H1 (cell line): ENCODE measurements around the gene HSPD1. TPM values are rescaled to one million over a fixed set of nuclear protein-coding genes. Genes with fewer than 3 reads are reported as not detected.

Experiments
- CTCF ChIA-PET: fragments of 300-600 bp; sonication (Branson Sonifier 250); formaldehyde crosslinking; loops from one replicate; lab custom pipeline; 2021; ENCODE audit not compliant: partially characterized antibody; lab: Charles Lee
- POLR2A ChIA-PET: fragments of 300-600 bp; sonication (Branson Sonifier 250); formaldehyde crosslinking; loops from one replicate; lab custom pipeline; 2021; ENCODE audit warnings: inconsistent platforms; ENCODE audit not compliant: partially characterized antibody; lab: Charles Lee
- DNase-seq, 2 experiments: peaks; one replicate each; pipeline versions ENCODE4 v3.0.0 to v3.0.0-alpha.2; 2010 to 2022; ENCODE audit warnings: low spot score in 2 of 2, low read depth in 1 of 2, mixed read lengths in 1 of 2
- FAIRE-seq: peaks from 2 replicates; lab custom pipeline; 2011; peaks lifted over from hg19 to GRCh38; lab: Jason Lieb, UNC
- H2AFZ ChIP-seq: 2 replicates; pipeline ENCODE4 v1.8.1; 2012; ENCODE audit warnings: low read length, inconsistent platforms
- H2AK5ac ChIP-seq: 2 replicates; pipeline ENCODE4 v1.6.1; 2013; ENCODE audit warnings: low read depth, low read length
- H2BK120ac ChIP-seq: replicated peaks from 2 replicates; pipeline ENCODE3; 2013; ENCODE audit warnings: low read depth, low read length, inconsistent platforms
- H2BK12ac ChIP-seq: 2 replicates; pipeline ENCODE4 v1.6.1; 2013; ENCODE audit warnings: low read depth, low read length
- H2BK15ac ChIP-seq: 2 replicates; pipeline ENCODE4 v1.6.1; 2013; ENCODE audit warnings: low read length
- H2BK20ac ChIP-seq: 2 replicates; pipeline ENCODE4 v1.6.1; 2013; ENCODE audit warnings: low read length
- H2BK5ac ChIP-seq: 2 replicates; pipeline ENCODE4 v1.6.1; 2013; ENCODE audit warnings: low read depth, low read length
- H3K14ac ChIP-seq: 2 replicates; pipeline ENCODE4 v1.6.1; 2013; ENCODE audit warnings: inconsistent platforms; ENCODE audit not compliant: insufficient read length
- H3K18ac ChIP-seq: 2 replicates; pipeline ENCODE4 v1.6.1; 2013; ENCODE audit warnings: low read length; ENCODE audit errors: extremely low read depth
- H3K23ac ChIP-seq: 2 replicates; pipeline ENCODE4 v1.6.1; 2013; ENCODE audit warnings: inconsistent platforms; ENCODE audit not compliant: insufficient read length
- H3K23me2 ChIP-seq: 2 replicates; pipeline ENCODE4 v1.6.1; 2013; ENCODE audit warnings: low read depth, low read length
- H3K27ac ChIP-seq: 2 replicates; pipeline ENCODE4 v1.6.1; 2011; ENCODE audit warnings: low read depth, low read length, inconsistent platforms
- H3K27me3 ChIP-seq, 4 experiments: replicated peaks in 1 of 4; 1 replicate in 1 of 4; 2 replicates in 3 of 4; pipeline versions ENCODE4 v1.6.1 to v1.8.1; 2011 to 2013; ENCODE audit warnings: low read length in 3 of 4, mild to moderate bottlenecking in 3 of 4, inconsistent platforms in 2 of 4, mixed read lengths in 2 of 4, moderate library complexity in 1 of 4; ENCODE audit not compliant: control insufficient read depth in 3 of 4, insufficient read depth in 3 of 4; ENCODE audit errors: extremely low read depth in 1 of 4
- H3K36me3 ChIP-seq, 4 experiments: 2 replicates each; pipeline versions ENCODE4 v1.6.1 to v1.8.1; 2011 to 2013; ENCODE audit warnings: mild to moderate bottlenecking in 4 of 4, low read length in 3 of 4, moderate library complexity in 2 of 4, control low read depth in 1 of 4, inconsistent platforms in 1 of 4; ENCODE audit not compliant: insufficient read depth in 4 of 4, control insufficient read depth in 2 of 4
- H3K4ac ChIP-seq: replicated peaks from 2 replicates; pipeline ENCODE3; 2013; ENCODE audit warnings: low read length, low read depth, mixed read lengths, inconsistent platforms; ENCODE audit not compliant: insufficient read length
- H3K4me1 ChIP-seq, 4 experiments: replicated peaks in 1 of 4; 1 replicate in 1 of 4; 2 replicates in 3 of 4; pipeline versions ENCODE4 v1.6.1 to v1.8.1; 2011 to 2013; ENCODE audit warnings: low read length in 3 of 4, inconsistent platforms in 2 of 4, mixed read lengths in 1 of 4; ENCODE audit not compliant: insufficient read depth in 4 of 4, control insufficient read depth in 3 of 4
- H3K4me2 ChIP-seq, 2 experiments: 2 replicates each; pipeline versions ENCODE4 v1.6.1 to v1.8.1; 2011 to 2013; ENCODE audit warnings: low read depth in 2 of 2, low read length in 2 of 2, control low read depth in 1 of 2, inconsistent platforms in 1 of 2, mild to moderate bottlenecking in 1 of 2; ENCODE audit not compliant: insufficient read depth in 1 of 2
- H3K4me3 ChIP-seq, 4 experiments: fragments of 200-600, 300-600 bp in 1 of 4; sonication (generic), shearing (Covaris generic), sonication (Bioruptor Twin) in 1 of 4; 2 replicates each; pipeline versions ENCODE4 v1.5.1 to v1.8.1; 2011 to 2016; ENCODE audit warnings: low read length in 4 of 4, low read depth in 3 of 4, control low read depth in 2 of 4, inconsistent platforms in 2 of 4, mild to moderate bottlenecking in 2 of 4, mixed read lengths in 1 of 4, moderate library complexity in 1 of 4; ENCODE audit not compliant: insufficient read depth in 2 of 4; ENCODE audit errors: extremely low read depth in 1 of 4
- H3K56ac ChIP-seq: replicated peaks from 2 replicates; pipeline ENCODE3; 2013; ENCODE audit warnings: low read depth, mild to moderate bottlenecking, mixed read lengths, low read length, inconsistent platforms; ENCODE audit not compliant: insufficient read length
- H3K79me1 ChIP-seq: 2 replicates; pipeline ENCODE4 v1.6.1; 2013; ENCODE audit warnings: low read depth, low read length, control low read depth
- H3K79me2 ChIP-seq, 2 experiments: 2 replicates each; pipeline versions ENCODE4 v1.6.1 to v1.8.1; 2012 to 2013; ENCODE audit warnings: low read length in 2 of 2, mild to moderate bottlenecking in 2 of 2, inconsistent platforms in 1 of 2; ENCODE audit not compliant: insufficient read depth in 2 of 2, control insufficient read depth in 1 of 2
- H3K9ac ChIP-seq, 4 experiments: replicated peaks in 1 of 4; 1 replicate in 1 of 4; 2 replicates in 3 of 4; pipeline versions ENCODE4 v1.6.1 to v1.8.1; 2011 to 2013; ENCODE audit warnings: low read depth in 3 of 4, low read length in 3 of 4, control low read depth in 2 of 4, mild to moderate bottlenecking in 2 of 4, moderate library complexity in 2 of 4, inconsistent platforms in 1 of 4; ENCODE audit errors: extremely low read depth in 1 of 4
- H3K9me3 ChIP-seq, 2 experiments: 2 replicates each; pipeline versions ENCODE4 v1.6.1 to v1.8.1; 2012 to 2013; ENCODE audit warnings: mild to moderate bottlenecking in 2 of 2, moderate library complexity in 2 of 2, control low read depth in 1 of 2, inconsistent platforms in 1 of 2, low read depth in 1 of 2, low read length in 1 of 2, mixed read lengths in 1 of 2; ENCODE audit not compliant: insufficient read depth in 2 of 2
- H4K20me1 ChIP-seq, 2 experiments: replicated peaks in 1 of 2; 2 replicates each; pipeline versions ENCODE3 to v1.8.1; 2011 to 2013; ENCODE audit warnings: inconsistent platforms in 2 of 2, low read length in 2 of 2, mild to moderate bottlenecking in 1 of 2; ENCODE audit not compliant: insufficient read depth in 2 of 2, control insufficient read depth in 1 of 2
- H4K5ac ChIP-seq: 2 replicates; pipeline ENCODE4 v1.6.1; 2013; ENCODE audit warnings: low read length, low read depth, mixed read lengths, inconsistent platforms; ENCODE audit not compliant: insufficient read length
- H4K8ac ChIP-seq: 2 replicates; pipeline ENCODE4 v1.8.0; 2013; ENCODE audit warnings: mild to moderate bottlenecking, moderate library complexity, low read length, inconsistent platforms; ENCODE audit not compliant: insufficient read depth; ENCODE audit errors: extremely low read depth
- H4K91ac ChIP-seq: replicated peaks from 2 replicates; pipeline ENCODE3; 2013; ENCODE audit warnings: low read length, mixed read lengths, inconsistent platforms; ENCODE audit not compliant: insufficient read length
- ATF2 ChIP-seq: IDR thresholded peaks from 2 replicates; pipeline ENCODE4 v1.6.1; 2012; ENCODE audit warnings: low read length, inconsistent platforms
- BACH1 ChIP-seq: IDR thresholded peaks from 2 replicates; pipeline ENCODE4 v1.6.1; 2012; ENCODE audit warnings: low read length, improper control_type of control experiment
- FOSL1 ChIP-seq: IDR thresholded peaks from 2 replicates; pipeline ENCODE4 v1.6.1; 2011; ENCODE audit warnings: mild to moderate bottlenecking, low read depth, low read length, moderate library complexity; ENCODE audit not compliant: insufficient read depth
- JUN ChIP-seq: IDR thresholded peaks from 2 replicates; pipeline ENCODE4 v1.6.1; 2011; ENCODE audit warnings: low read depth, mild to moderate bottlenecking, improper control_type of control experiment, low read length
- MAFK ChIP-seq: IDR thresholded peaks from 2 replicates; pipeline ENCODE4 v1.6.1; 2012; ENCODE audit warnings: low read depth, mild to moderate bottlenecking, improper control_type of control experiment, low read length
- RAD21 ChIP-seq, 2 experiments: IDR thresholded peaks in 1 of 2; conservative IDR thresholded peaks in 1 of 2; 2 replicates each; pipeline ENCODE4 v1.6.1; 2011; ENCODE audit warnings: low read depth in 2 of 2, low read length in 2 of 2, improper control_type of control experiment in 1 of 2, inconsistent platforms in 1 of 2, mild to moderate bottlenecking in 1 of 2, moderate library complexity in 1 of 2
- SIX5 ChIP-seq: IDR thresholded peaks from 2 replicates; pipeline ENCODE4 v1.6.1; 2011; ENCODE audit warnings: mild to moderate bottlenecking, low read depth, low read length
- TBP ChIP-seq: IDR thresholded peaks from 2 replicates; pipeline ENCODE4 v1.6.1; 2011; ENCODE audit warnings: low read depth, low read length, improper control_type of control experiment
- USF2 ChIP-seq: IDR thresholded peaks from 2 replicates; pipeline ENCODE4 v1.6.1; 2011; ENCODE audit warnings: low read length, improper control_type of control experiment
- WGBS, 2 experiments: shearing (Covaris generic) in 1 of 2; methylation state at CpG; one replicate each; pipeline versions ENCODE4 v1.1.6 to v1.1.7; 2013 to 2015; ENCODE audit warnings: low lambda C conversion rate in 2 of 2, mixed read lengths in 2 of 2, inconsistent platforms in 1 of 2, low coverage in 1 of 2, missing lambda C conversion rate in 1 of 2; ENCODE audit not compliant: insufficient replicate concordance in 2 of 2, insufficient coverage in 1 of 2, insufficient read length in 1 of 2; ENCODE audit errors: extremely low coverage in 1 of 2, missing lambda C conversion rate in 1 of 2; 5-methylcytosine and 5-hydroxymethylcytosine counted together
- polyA plus RNA-seq, 7 experiments: library from polyadenylated mRNA; depleted of rRNA in 3 of 7; stranded (reverse) in 5 of 7; unstranded in 2 of 7; fragments of >200 nt in 5 of 7; fragments of 200-250 nt in 2 of 7; gene quantifications; 1 replicate in 5 of 7; 2 replicates in 1 of 7; 4 replicates in 1 of 7; pipeline versions ENCODE4 v1.2.1 to v1.2.3, GENCODE V29; 2011 to 2013; ENCODE audit warnings: missing spikeins in 2 of 7, mixed read lengths in 2 of 7
- total RNA-seq: library from RNA; stranded (reverse); fragmentation: NEBNext Ultra II Directional; extraction: Animal tissue kit (Norgen Biotek cat#: 25700); gene quantifications from 2 replicates; pipeline ENCODE4 v1.2.1, GENCODE V29; 2021

Gene HSPD1
- total and polyA plus RNA-seq, 2 of the 8 experiments (the other 6 are each of a cell fraction or from before 2014, with no cell fraction given): 221 to 1,108 TPM

DNA sequence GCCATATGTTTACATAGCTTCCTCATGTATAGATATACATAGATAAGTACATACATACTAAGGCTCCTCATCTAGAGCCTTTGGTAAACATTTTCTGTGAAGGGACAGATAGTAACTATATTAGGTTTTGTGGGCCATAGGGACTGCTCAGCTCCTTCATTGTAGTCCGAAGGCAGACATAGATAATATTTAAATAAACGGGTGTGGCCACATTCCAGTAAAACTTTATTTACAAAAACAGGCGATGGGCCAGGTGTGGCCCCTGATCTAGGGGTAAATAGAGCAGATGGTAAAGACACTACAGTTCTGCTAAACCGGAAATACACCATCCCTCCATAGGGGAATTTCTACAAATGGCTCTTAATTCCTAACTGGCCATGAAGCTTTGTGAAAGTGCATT lies 39.0 kb downstream of the HSPD1 start:
- Histone ChIP-seq H3K14ac (no peak overlapping the region), H3K18ac (no peak overlapping the region), H4K20me1 (peaks cover 0 to 5% of the 10 kb centered on the region in 2 experiments), H3K23me2 (no peaks in the 10 kb centered on the region), H2BK12ac (no peak overlapping the region), H4K8ac (no peak overlapping the region), H2AK5ac (no peak overlapping the region), H3K4me3 (no peak overlapping the region), H2BK5ac (no peak overlapping the region), H2BK120ac (no peak overlapping the region), H4K5ac (no peak overlapping the region), H3K27ac (no peak overlapping the region), H3K4me1 (no peaks in the 10 kb centered on the region), H2BK20ac (no peak overlapping the region), H3K79me2 (peaks cover 6 to 30% of the 10 kb centered on the region in 2 experiments; a peak in 3 of 4 replicates), H2AFZ (no peak overlapping the region), H3K79me1 (peaks cover under 1% of the 10 kb centered on the region; the same call in 1 of the 2 replicates), H3K27me3 (no peaks in the 10 kb centered on the region), H3K23ac (no peak overlapping the region), H2BK15ac (no peak overlapping the region), H3K4ac (no peak overlapping the region), H4K91ac (no peak overlapping the region), H3K9me3 (no peaks in the 10 kb centered on the region), H3K4me2 (no peak overlapping the region), H3K56ac (no peak overlapping the region), H3K36me3 (peaks cover 0 to 24% (median 8%) of the 10 kb centered on the region in 4 experiments; a peak in 4 of 8 replicates), H3K9ac (no peak overlapping the region)
- 93% methylated on average over 4 of the region's 4 CpGs; no CpG with 5 or more reads in 1 of the 2 experiments for WGBS, 2 experiments
- CTCF ChIA-PET: interaction anchor here (0.9 to 1.3 kb wide), 3 partner anchors 36 to 306 kb away, joined by 3 read pairs; no protein-coding TSS in a partner anchor
- DNase-seq (no peak), FAIRE-seq (no peak)
- no peak for TF ChIP-seq RAD21 (IDR thresholded peaks at IDR 0.05 in 1 of 2, conservative IDR thresholded peaks at IDR 0.05 in 1 of 2; ENCODE audit: low read depth in 2 of 2, low read length in 2 of 2)
- no peak for TF ChIP-seq SIX5
- no peak for TF ChIP-seq TBP
- TF ChIP-seq ATF2: no peak
- no peak for TF ChIP-seq USF2
- TF ChIP-seq MAFK: no peak
- no peak for TF ChIP-seq FOSL1
- TF ChIP-seq JUN: no peak
- no peak for TF ChIP-seq BACH1
- POLR2A ChIA-PET: interaction anchor here (0.9 to 1.4 kb wide), 3 partner anchors 16 to 55 kb away, joined by 3 to 4 read pairs (median 3); partner anchors contain the start of gene MOB4
